ENCODE results near the gene CDK14.

DNA sequence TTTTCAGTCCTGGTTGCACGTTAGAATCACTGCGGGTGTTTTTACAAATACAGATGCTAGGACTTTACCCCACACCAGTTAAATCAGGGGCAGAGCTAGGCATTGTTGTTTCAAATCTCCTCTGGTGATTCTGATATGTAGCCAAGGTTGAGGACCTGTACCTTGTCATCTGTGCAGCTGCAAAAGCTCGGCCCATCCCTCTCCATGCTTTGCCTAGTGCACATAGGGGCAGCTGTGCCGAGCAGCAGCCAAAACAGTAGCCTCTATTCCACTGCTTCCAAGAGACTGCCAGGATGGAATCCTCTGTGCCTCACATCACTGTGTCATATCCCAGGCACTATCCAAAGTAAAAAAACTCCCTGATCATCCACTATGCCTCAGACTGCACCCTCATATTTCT, 181.3 kb downstream of the CDK14 start:
- TF ChIP-seq EZH2 (IDR thresholded peaks at IDR 0.05; ENCODE audit: borderline replicate concordance, insufficient read depth, low read depth, low read length, poor library complexity, severe bottlenecking) = no peak
- TF ChIP-seq, protein P1, sequence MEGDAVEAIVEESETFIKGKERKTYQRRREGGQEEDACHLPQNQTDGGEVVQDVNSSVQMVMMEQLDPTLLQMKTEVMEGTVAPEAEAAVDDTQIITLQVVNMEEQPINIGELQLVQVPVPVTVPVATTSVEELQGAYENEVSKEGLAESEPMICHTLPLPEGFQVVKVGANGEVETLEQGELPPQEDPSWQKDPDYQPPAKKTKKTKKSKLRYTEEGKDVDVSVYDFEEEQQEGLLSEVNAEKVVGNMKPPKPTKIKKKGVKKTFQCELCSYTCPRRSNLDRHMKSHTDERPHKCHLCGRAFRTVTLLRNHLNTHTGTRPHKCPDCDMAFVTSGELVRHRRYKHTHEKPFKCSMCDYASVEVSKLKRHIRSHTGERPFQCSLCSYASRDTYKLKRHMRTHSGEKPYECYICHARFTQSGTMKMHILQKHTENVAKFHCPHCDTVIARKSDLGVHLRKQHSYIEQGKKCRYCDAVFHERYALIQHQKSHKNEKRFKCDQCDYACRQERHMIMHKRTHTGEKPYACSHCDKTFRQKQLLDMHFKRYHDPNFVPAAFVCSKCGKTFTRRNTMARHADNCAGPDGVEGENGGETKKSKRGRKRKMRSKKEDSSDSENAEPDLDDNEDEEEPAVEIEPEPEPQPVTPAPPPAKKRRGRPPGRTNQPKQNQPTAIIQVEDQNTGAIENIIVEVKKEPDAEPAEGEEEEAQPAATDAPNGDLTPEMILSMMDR (IDR thresholded peaks at IDR 0.05) = no peak
